ENCODE measurements around the gene BDKRB2.

DNA sequence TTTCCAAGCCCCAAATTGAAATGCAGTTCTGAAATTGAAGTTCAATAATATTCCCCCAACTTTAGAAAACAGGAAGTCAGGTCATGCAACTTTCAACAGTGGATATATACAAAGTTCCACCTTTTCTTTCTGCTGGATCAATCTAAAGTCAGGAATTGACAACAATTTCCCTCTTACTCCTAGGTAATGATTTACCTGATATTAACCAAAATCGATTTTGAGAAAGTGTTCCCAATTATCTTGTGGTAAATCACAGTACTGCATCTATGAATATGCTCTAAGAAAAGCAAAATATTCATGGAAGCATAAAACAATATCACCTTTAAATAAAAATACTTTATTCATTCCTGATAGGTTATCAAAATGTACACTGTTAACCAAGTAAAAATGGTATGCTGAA lies 79.8 kb downstream of the BDKRB2 start:
- TF ChIP-seq EZH2 (IDR thresholded peaks at IDR 0.05; ENCODE audit: low read length, missing control alignments) = no peak
- TF ChIP-seq, protein P1, sequence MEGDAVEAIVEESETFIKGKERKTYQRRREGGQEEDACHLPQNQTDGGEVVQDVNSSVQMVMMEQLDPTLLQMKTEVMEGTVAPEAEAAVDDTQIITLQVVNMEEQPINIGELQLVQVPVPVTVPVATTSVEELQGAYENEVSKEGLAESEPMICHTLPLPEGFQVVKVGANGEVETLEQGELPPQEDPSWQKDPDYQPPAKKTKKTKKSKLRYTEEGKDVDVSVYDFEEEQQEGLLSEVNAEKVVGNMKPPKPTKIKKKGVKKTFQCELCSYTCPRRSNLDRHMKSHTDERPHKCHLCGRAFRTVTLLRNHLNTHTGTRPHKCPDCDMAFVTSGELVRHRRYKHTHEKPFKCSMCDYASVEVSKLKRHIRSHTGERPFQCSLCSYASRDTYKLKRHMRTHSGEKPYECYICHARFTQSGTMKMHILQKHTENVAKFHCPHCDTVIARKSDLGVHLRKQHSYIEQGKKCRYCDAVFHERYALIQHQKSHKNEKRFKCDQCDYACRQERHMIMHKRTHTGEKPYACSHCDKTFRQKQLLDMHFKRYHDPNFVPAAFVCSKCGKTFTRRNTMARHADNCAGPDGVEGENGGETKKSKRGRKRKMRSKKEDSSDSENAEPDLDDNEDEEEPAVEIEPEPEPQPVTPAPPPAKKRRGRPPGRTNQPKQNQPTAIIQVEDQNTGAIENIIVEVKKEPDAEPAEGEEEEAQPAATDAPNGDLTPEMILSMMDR (conservative IDR thresholded peaks at IDR 0.05 in 1 of 2, IDR thresholded peaks at IDR 0.05 in 1 of 2; ENCODE audit: low read depth in 1 of 2, low read length in 2 of 2) = no peak
